Neural cell (in vitro differentiated cells): ENCODE results near the gene MLLT10.

Source experiments
- EP300 ChIP-seq: fragments of 450-650 bp; conservative IDR thresholded peaks from 2 replicates; pipeline ENCODE4 v1.6.1; 2014; ENCODE audit warnings: antibody characterized with exemption, mild to moderate bottlenecking, moderate library complexity; ENCODE audit not compliant: poor library complexity, severe bottlenecking
- EZH2 ChIP-seq: fragments of 200-600, 300-800 bp; shearing (Covaris generic), sonication (generic); IDR thresholded peaks from 2 replicates; pipeline ENCODE4 v1.6.1; 2014; ENCODE audit warnings: antibody characterized with exemption, low read length, borderline replicate concordance, mild to moderate bottlenecking; ENCODE audit not compliant: insufficient read depth, poor library complexity, severe bottlenecking
- POLR2AphosphoS5 ChIP-seq: IDR thresholded peaks from 2 replicates; pipeline ENCODE4 v1.6.1; 2012
- RAD21 ChIP-seq: fragments of 450-650 bp; conservative IDR thresholded peaks from 2 replicates; pipeline ENCODE4 v1.6.1; 2014; ENCODE audit warnings: antibody characterized with exemption, mild to moderate bottlenecking, moderate library complexity
- TAF1 ChIP-seq: IDR thresholded peaks from 2 replicates; pipeline ENCODE4 v1.6.1; 2012; ENCODE audit warnings: low read depth
- TF ChIP-seq, protein P1 (sequence below): fragments of 450-650 bp; IDR thresholded peaks from 2 replicates; pipeline ENCODE4 v1.5.1; 2014; ENCODE audit warnings: antibody characterized with exemption, mild to moderate bottlenecking, moderate library complexity; ENCODE audit not compliant: poor library complexity, severe bottlenecking
- TF ChIP-seq, protein P2 (sequence below): IDR thresholded peaks from 2 replicates; pipeline ENCODE4 v1.6.1; 2012; ENCODE audit warnings: borderline replicate concordance

DNA sequence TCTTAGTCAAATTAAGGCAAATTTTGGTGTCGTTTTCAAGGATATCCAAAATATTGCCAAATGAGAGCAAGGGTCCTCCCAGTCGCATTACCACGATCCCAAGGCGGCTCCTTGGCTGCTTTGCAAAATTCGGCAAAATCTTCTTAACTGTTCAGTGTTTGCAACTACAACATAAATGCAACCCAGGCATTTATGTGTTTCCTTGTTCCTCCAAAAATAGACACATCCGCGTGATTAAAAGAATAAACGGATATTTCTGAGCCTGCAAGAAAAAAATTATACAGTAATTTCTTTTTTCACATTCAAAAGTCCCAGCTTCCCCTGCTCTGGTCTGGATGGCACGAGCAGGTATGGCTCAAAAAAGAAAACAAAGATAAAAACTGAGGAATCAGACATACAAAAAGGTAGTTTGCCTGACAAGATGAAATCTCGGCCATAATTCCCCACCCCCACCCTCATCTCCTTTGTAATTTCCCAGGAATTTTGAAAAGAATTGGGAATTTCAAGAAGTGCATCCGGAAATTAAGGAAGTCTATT lies 14.6 kb upstream of the MLLT10 start:
- TF ChIP-seq EZH2 = no peak
- no peak for TF ChIP-seq TAF1
- TF ChIP-seq POLR2AphosphoS5 = no peak
- TF ChIP-seq, protein P1, sequence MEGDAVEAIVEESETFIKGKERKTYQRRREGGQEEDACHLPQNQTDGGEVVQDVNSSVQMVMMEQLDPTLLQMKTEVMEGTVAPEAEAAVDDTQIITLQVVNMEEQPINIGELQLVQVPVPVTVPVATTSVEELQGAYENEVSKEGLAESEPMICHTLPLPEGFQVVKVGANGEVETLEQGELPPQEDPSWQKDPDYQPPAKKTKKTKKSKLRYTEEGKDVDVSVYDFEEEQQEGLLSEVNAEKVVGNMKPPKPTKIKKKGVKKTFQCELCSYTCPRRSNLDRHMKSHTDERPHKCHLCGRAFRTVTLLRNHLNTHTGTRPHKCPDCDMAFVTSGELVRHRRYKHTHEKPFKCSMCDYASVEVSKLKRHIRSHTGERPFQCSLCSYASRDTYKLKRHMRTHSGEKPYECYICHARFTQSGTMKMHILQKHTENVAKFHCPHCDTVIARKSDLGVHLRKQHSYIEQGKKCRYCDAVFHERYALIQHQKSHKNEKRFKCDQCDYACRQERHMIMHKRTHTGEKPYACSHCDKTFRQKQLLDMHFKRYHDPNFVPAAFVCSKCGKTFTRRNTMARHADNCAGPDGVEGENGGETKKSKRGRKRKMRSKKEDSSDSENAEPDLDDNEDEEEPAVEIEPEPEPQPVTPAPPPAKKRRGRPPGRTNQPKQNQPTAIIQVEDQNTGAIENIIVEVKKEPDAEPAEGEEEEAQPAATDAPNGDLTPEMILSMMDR = no peak
- TF ChIP-seq RAD21 = no peak
- TF ChIP-seq, protein P2, sequence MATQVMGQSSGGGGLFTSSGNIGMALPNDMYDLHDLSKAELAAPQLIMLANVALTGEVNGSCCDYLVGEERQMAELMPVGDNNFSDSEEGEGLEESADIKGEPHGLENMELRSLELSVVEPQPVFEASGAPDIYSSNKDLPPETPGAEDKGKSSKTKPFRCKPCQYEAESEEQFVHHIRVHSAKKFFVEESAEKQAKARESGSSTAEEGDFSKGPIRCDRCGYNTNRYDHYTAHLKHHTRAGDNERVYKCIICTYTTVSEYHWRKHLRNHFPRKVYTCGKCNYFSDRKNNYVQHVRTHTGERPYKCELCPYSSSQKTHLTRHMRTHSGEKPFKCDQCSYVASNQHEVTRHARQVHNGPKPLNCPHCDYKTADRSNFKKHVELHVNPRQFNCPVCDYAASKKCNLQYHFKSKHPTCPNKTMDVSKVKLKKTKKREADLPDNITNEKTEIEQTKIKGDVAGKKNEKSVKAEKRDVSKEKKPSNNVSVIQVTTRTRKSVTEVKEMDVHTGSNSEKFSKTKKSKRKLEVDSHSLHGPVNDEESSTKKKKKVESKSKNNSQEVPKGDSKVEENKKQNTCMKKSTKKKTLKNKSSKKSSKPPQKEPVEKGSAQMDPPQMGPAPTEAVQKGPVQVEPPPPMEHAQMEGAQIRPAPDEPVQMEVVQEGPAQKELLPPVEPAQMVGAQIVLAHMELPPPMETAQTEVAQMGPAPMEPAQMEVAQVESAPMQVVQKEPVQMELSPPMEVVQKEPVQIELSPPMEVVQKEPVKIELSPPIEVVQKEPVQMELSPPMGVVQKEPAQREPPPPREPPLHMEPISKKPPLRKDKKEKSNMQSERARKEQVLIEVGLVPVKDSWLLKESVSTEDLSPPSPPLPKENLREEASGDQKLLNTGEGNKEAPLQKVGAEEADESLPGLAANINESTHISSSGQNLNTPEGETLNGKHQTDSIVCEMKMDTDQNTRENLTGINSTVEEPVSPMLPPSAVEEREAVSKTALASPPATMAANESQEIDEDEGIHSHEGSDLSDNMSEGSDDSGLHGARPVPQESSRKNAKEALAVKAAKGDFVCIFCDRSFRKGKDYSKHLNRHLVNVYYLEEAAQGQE = peak; percentile 7
- TF ChIP-seq EP300 = no peak
